SKM-1 treated with dmso at 0.1 percent for 144 hours (cell line): ENCODE data around the gene PARK7.
"Not testable (repeated sequence)": the region's sequence is repeated elsewhere in the genome, so short reads cannot be mapped to it uniquely, and the experiment has no call there.

ENCODE experiments used
- DNase-seq: peaks from one replicate; lab custom pipeline; 2025; ENCODE audit not compliant: unreplicated experiment; lab: John Stamatoyannopoulos, UW

Gene PARK7

GRCh38 chr1:7942214-7942921 is 19.1 kb upstream of the PARK7 start:
- DNase-seq: peak; percentile 92

DNA sequence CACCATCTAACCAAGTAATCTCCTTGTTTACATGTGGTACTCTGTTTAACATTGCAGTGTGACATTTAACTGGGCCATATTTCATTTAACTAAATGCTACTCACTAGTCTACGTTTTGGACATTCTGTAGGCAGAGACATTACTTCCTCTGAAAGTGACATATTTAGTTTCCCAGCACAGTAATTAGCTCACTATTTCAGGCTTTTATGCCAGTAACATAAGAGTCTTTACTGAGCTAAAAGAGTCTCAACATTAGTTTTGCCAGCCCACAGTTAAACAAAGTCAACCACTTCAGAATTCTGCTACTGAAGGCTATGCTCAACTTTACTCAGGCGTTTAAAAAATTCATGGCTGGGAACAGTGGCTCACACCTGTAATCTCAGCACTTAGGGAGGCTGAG is 18.3 kb upstream of the PARK7 start:
- no peak for DNase-seq

DNA sequence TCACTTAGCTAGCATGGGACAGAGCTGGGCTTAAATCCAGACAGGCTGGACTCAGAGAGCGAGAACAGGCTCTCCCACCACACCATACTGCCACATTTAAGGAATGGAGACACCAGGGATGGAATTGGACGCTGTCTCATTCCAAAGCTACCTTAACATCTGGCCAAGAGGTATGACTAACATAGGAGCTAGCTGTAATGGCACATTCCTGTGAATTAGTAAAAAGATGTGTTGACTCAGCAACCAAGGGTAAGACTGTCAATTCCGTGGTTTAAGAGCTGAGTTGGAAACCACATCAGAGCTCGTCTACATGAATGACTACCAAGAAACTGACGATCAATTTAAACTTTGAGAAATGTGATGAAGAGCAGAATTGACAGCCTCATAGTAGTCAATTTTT is 12.6 kb upstream of the PARK7 start:
- no peak for DNase-seq

DNA sequence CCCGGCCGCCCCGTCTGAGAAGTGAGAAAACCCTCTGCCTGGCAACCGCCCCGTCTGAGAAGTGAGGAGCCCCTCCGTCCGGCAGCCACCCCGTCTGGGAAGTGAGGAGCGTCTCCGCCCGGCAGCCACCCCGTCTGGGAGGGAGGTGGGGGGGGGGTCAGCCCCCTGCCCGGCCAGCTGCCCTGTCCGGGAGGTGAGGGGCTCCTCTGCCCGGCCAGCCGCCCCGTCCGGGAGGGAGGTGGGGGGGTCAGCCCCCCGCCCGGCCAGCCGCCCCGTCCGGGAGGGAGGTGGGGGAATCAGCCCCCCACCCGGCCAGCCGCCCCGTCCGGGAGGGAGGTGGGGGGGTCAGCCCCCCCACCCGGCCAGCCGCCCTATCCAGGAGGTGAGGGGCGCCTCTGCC is 8.7 kb upstream of the PARK7 start:
- DNase-seq: not testable (repeated sequence)

- peak; percentile 89 for DNase-seq
Measured at GRCh38 chr1:7953850-7954609, 7.5 kb upstream of the PARK7 start.

DNA sequence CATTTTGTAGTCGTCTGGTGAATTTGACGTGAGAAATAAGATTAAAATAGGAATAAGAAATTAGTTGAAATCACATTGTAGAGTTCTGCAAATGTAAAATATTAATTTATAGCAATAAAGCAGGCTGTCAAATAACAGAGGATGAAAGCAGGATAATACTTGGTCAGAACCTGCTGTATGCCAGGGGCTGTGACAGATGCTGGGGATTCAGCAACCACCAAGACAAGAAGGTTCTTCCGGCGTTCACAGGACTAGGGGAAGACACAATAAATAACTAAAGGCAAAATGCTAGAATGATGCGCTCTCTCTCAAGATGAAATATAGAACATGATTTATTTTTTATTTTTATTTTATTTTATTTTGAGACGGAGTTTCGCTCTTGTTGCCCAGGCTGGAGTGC is 6.8 kb upstream of the PARK7 start:
- DNase-seq: peak; percentile 8

- DNase-seq: no peak
Measured at GRCh38 chr1:7956218-7957032, 5.1 kb upstream of the PARK7 start.

- DNase-seq: no peak
Measured at GRCh38 chr1:7960165-7960564, 1.3 kb upstream of the PARK7 start.

- no peak for DNase-seq
Measured at GRCh38 chr1:7960867-7961215, 670 bp upstream of the PARK7 start.

DNA sequence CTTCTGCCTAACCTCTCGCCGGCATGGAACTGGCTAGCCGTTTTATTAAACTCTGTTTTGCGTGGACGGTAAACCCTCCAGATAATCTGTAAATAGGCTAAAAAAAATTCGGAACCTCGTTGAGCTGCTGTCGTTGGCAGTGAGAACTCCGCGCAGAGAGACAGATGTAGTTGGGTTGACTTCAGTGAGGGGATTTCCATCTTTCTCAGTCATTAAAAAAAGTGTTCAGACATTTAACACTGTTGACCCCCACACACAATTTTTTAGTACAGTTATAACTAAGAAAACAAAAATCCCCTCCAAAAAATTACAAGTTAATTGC is 464 bp downstream of the PARK7 start:
- no peak for DNase-seq

DNA sequence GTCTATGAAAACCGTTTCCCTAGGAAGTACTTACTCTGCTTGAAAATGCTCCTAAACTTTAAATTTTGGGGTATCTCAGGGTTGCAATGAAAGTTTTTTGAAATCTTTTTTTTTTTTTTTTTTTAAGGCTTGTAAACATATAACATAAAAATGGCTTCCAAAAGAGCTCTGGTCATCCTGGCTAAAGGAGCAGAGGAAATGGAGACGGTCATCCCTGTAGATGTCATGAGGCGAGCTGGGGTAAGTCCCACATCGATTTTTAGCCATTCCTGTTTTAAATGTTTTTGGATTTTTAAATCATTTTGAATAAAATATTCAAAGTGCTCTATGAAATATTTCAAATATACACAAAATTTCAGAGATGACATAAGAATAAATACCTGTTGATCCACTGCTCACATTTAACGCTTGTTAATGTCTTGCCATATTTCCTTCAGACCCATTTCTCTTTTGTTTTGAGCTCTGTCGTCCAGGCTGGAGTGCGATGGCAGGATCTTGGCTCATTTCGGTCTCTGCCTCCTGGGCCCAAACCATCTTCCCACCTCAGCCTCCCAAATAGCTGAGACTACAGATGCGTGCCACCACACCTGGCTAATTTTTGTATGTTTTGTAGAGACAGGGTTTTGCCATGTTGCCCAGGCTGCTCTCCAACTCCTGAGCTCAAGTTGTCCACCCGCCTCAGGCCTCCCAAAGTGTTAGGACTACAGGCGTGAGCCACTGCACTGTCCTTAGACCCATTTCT is 1.3 kb downstream of the PARK7 start:
- DNase-seq: no peak

GRCh38 chr1:7963378-7963730 is 1.8 kb downstream of the PARK7 start:
- DNase-seq: not testable (repeated sequence)

GRCh38 chr1:7963841-7964240 is 2.3 kb downstream of the PARK7 start:
- not testable (repeated sequence) for DNase-seq

- DNase-seq: no peak
Measured at GRCh38 chr1:7964476-7964875, 3.0 kb downstream of the PARK7 start.

- no peak for DNase-seq
Measured at GRCh38 chr1:7967196-7967595, 5.7 kb downstream of the PARK7 start.

DNA sequence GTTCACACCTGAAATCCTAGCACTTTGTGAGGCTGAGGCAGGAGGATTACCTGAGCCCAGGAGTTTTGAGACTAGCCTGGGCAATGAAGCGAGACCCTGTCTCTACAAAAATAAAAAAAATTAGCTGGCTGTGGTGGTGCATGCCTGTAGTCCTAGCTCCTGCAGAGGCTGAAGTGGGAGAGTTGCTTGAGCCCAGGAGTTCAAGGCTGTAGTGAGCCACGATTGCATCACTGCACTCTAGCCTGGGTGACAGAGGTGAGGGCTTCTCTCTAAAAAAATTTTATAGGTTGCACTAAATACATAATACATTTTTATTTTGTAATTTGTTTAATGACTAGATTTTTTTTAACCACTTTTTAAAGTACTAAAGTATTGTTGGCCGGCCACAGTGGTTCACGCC is 6.1 kb downstream of the PARK7 start:
- DNase-seq: no peak

GRCh38 chr1:7970246-7970645 is 8.7 kb downstream of the PARK7 start:
- no peak for DNase-seq

- DNase-seq: no peak
Measured at GRCh38 chr1:7971024-7971423, 9.5 kb downstream of the PARK7 start.

DNA sequence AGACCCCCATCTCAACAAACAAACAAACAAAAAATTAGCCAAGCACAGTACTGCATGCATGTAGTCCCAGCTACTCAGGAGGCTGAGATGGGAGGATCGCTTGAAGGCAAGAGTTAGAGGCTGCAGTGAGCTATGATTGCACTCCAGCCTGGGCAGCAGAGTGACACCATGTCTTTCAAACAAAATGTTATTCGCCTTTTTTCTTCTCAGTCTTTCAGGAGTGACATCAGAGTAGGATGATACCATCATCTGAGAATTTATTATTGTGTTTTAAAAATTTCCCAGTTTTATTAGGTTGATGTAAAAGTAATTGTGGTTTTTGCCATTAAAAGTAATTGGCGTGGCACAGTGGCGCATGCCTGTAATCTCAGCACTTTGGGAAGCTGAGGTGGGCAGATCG is 10.8 kb downstream of the PARK7 start:
- no peak for DNase-seq

- no peak for DNase-seq
Measured at GRCh38 chr1:7973086-7973485, 11.6 kb downstream of the PARK7 start.

DNA sequence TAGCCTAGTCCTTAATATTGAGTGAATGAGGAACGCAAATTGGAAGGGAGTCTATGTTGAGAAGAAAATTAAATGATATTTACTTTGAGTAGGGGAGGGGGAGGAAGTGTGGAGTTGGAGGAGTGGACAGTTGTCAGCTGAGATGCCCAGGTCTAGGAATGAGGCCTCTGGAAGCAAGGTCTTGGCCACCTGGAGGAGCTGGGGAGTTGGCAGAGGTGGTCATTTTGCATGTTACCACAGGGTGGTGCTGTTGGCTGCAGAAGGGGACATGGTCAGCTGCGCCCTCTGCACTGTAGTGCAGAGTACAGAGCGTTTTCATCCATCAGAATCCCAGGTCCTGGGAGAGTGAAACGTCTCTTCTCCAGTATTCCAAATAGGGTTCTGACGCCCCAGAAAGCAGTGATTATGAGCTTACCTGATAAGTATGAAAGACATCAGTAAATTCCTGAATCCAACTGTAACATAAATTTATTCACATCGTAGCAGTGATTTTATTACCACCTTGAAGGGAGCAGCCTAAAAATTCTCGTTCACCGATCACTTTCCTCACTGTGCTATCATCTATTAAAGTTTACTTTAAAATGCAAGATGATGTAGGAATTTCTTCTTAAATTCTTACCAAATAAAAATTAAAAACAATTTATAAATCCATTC is 13.8 kb downstream of the PARK7 start:
- DNase-seq: peak; percentile 51
